Measurements from ENCODE around the gene AGMO.

DNA sequence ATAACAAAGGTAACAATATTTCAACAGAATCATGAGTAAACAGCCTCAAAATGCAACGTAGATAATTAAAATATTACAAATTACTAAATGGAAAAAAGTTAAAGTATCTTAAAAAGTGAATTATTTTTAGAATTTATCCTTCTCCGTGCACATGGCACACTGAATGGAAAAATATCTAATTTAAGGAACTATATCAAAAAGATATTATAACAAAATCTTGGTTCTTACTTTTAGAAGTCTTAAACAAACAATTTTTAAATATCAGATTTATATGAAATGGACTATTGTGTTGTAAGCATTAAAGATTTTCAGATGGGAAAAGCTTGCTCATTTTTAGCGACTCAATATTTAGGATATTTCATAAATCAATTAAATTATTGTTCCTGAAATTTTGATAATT is 72.0 kb downstream of the AGMO start:
- TF ChIP-seq, protein P1, sequence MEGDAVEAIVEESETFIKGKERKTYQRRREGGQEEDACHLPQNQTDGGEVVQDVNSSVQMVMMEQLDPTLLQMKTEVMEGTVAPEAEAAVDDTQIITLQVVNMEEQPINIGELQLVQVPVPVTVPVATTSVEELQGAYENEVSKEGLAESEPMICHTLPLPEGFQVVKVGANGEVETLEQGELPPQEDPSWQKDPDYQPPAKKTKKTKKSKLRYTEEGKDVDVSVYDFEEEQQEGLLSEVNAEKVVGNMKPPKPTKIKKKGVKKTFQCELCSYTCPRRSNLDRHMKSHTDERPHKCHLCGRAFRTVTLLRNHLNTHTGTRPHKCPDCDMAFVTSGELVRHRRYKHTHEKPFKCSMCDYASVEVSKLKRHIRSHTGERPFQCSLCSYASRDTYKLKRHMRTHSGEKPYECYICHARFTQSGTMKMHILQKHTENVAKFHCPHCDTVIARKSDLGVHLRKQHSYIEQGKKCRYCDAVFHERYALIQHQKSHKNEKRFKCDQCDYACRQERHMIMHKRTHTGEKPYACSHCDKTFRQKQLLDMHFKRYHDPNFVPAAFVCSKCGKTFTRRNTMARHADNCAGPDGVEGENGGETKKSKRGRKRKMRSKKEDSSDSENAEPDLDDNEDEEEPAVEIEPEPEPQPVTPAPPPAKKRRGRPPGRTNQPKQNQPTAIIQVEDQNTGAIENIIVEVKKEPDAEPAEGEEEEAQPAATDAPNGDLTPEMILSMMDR (IDR thresholded peaks at IDR 0.05) = no peak
- TF ChIP-seq POLR2A (IDR thresholded peaks at IDR 0.05) = no peak

Data from right lobe of liver (tissue), 4 donors.